WTC11 (cell line): ENCODE measurements around the gene FRMD4A. TPM values are rescaled to one million over a fixed set of nuclear protein-coding genes. Genes with fewer than 3 reads are reported as not detected.

Experiments used
- ATAC-seq: fragments of 200-7000 bp; cut with Tn5 transposase; 2 replicates; pipeline ENCODE4 v1.10.0; 2021; ENCODE audit warnings: mild to moderate bottlenecking, moderate library complexity
- CTCF ChIA-PET: fragments of 300-600 bp; sonication (Branson Sonifier 250); formaldehyde crosslinking; loops from one replicate; lab custom pipeline; 2021; ENCODE audit warnings: antibody characterized with exemption; lab: Charles Lee
- POLR2A ChIA-PET: fragments of 350-600 bp; sonication (Branson Sonifier 250); formaldehyde crosslinking; loops from one replicate; lab custom pipeline; 2021; ENCODE audit warnings: antibody characterized with exemption; lab: Charles Lee
- DNase-seq: peaks from one replicate; pipeline ENCODE4 v3.0.0; 2021; ENCODE audit warnings: low spot score
- H3K27ac Mint-ChIP-seq: 2 replicates; pipeline ENCODE4 v1.8.0; 2021; ENCODE audit warnings: mixed read lengths
- H3K27me3 Mint-ChIP-seq: 2 replicates; pipeline ENCODE4 v1.8.0; 2021; ENCODE audit warnings: low read depth, mild to moderate bottlenecking, moderate library complexity, mixed read lengths
- H3K36me3 Mint-ChIP-seq: 2 replicates; pipeline ENCODE4 v1.8.0; 2021; ENCODE audit warnings: mixed read lengths
- H3K4me1 Mint-ChIP-seq: 2 replicates; pipeline ENCODE4 v1.8.0; 2022; ENCODE audit warnings: mixed read lengths
- H3K4me3 Mint-ChIP-seq: 2 replicates; pipeline ENCODE4 v1.8.0; 2021; ENCODE audit warnings: mild to moderate bottlenecking, moderate library complexity, mixed read lengths
- H3K9me3 Mint-ChIP-seq: 2 replicates; pipeline ENCODE4 v1.8.0; 2021; ENCODE audit warnings: mixed read lengths
- ATF1 ChIP-seq: sonication (generic); formaldehyde crosslinking; IDR thresholded peaks from 2 replicates; pipeline ENCODE4 v1.8.1; 2023; ENCODE audit warnings: mild to moderate bottlenecking, moderate library complexity, missing genetic modification reagents
- E2F5 ChIP-seq: sonication (generic); formaldehyde crosslinking; IDR thresholded peaks from 2 replicates; pipeline ENCODE4 v1.8.1; 2022; ENCODE audit warnings: mild to moderate bottlenecking, moderate library complexity, missing genetic modification reagents
- ESRRA ChIP-seq: sonication (generic); formaldehyde crosslinking; IDR thresholded peaks from 2 replicates; pipeline ENCODE4 v1.8.1; 2022; ENCODE audit warnings: mild to moderate bottlenecking, missing genetic modification reagents, borderline replicate concordance
- ETV6 ChIP-seq: sonication (generic); formaldehyde crosslinking; IDR thresholded peaks from 2 replicates; pipeline ENCODE4 v1.8.1; 2022; ENCODE audit warnings: mild to moderate bottlenecking, missing genetic modification reagents
- FOXJ3 ChIP-seq: sonication (generic); formaldehyde crosslinking; IDR thresholded peaks from 2 replicates; pipeline ENCODE4 v1.9.0; 2021; ENCODE audit warnings: missing genetic modification reagents, mild to moderate bottlenecking, borderline replicate concordance
- HMGXB4 ChIP-seq: sonication (generic); formaldehyde crosslinking; IDR thresholded peaks from 2 replicates; pipeline ENCODE4 v1.8.1; 2023; ENCODE audit warnings: mild to moderate bottlenecking, moderate library complexity, missing genetic modification reagents
- JAZF1 ChIP-seq: fragments of 250-450 bp; sonication (Bioruptor Pico); IDR thresholded peaks from 2 replicates; pipeline ENCODE4 v1.9.0; 2021; ENCODE audit warnings: moderate library complexity, mild to moderate bottlenecking, inconsistent platforms
- JUN ChIP-seq: sonication (generic); formaldehyde crosslinking; IDR thresholded peaks from 2 replicates; pipeline ENCODE4 v1.8.0; 2023; ENCODE audit warnings: mild to moderate bottlenecking, missing genetic modification reagents
- MYBL2 ChIP-seq: sonication (generic); formaldehyde crosslinking; IDR thresholded peaks from 2 replicates; pipeline ENCODE4 v1.8.1; 2023; ENCODE audit warnings: mild to moderate bottlenecking, moderate library complexity, missing genetic modification reagents
- NFYB ChIP-seq: sonication (generic); formaldehyde crosslinking; conservative IDR thresholded peaks from 2 replicates; pipeline ENCODE4 v1.8.0; 2022; ENCODE audit warnings: low read depth, missing genetic modification reagents
- NR1H2 ChIP-seq: sonication (generic); formaldehyde crosslinking; IDR thresholded peaks from 2 replicates; pipeline ENCODE4 v1.9.0; 2021; ENCODE audit warnings: mild to moderate bottlenecking, moderate library complexity, missing genetic modification reagents
- PREB ChIP-seq: sonication (generic); formaldehyde crosslinking; IDR thresholded peaks from 2 replicates; pipeline ENCODE4 v1.8.1; 2022; ENCODE audit warnings: mild to moderate bottlenecking, missing genetic modification reagents, moderate library complexity, borderline replicate concordance
- PRRX2 ChIP-seq: fragments of 250-450 bp; sonication (Bioruptor Pico); IDR thresholded peaks from 2 replicates; pipeline ENCODE4 v1.8.0; 2021; ENCODE audit warnings: mild to moderate bottlenecking
- ZNF219 ChIP-seq: sonication (generic); formaldehyde crosslinking; IDR thresholded peaks from 2 replicates; pipeline ENCODE4 v1.8.0; 2023; ENCODE audit warnings: missing genetic modification reagents, mild to moderate bottlenecking, borderline replicate concordance
- ZNF263 ChIP-seq: sonication (generic); formaldehyde crosslinking; IDR thresholded peaks from 2 replicates; pipeline ENCODE4 v1.8.1; 2022; ENCODE audit warnings: low read depth, mild to moderate bottlenecking, moderate library complexity, missing genetic modification reagents
- ZNF317 ChIP-seq: sonication (generic); formaldehyde crosslinking; IDR thresholded peaks from 2 replicates; pipeline ENCODE4 v1.8.1; 2023; ENCODE audit warnings: low read depth, mild to moderate bottlenecking, moderate library complexity, missing genetic modification reagents, borderline replicate concordance
- ZNF671 ChIP-seq: fragments of 250-450 bp; sonication (Bioruptor Pico); IDR thresholded peaks from 2 replicates; pipeline ENCODE4 v1.8.0; 2021; ENCODE audit warnings: mild to moderate bottlenecking
- total RNA-seq: library from RNA; stranded (reverse); gene quantifications from 3 replicates; pipeline ENCODE4 v1.2.3, GENCODE V29; 2021
- TF ChIP-seq, protein P1 (sequence below): sonication (generic); formaldehyde crosslinking; IDR thresholded peaks from 2 replicates; pipeline ENCODE4 v1.8.1; 2022; ENCODE audit warnings: low read depth, missing genetic modification reagents, borderline replicate concordance
- TF ChIP-seq, protein P2 (sequence below): sonication (generic); formaldehyde crosslinking; IDR thresholded peaks from 2 replicates; pipeline ENCODE4 v1.8.1; 2022; ENCODE audit warnings: missing genetic modification reagents, borderline replicate concordance
- TF ChIP-seq, protein P3 (sequence below): sonication (generic); formaldehyde crosslinking; IDR thresholded peaks from 2 replicates; pipeline ENCODE4 v1.8.1; 2023; ENCODE audit warnings: mild to moderate bottlenecking, missing genetic modification reagents, moderate library complexity
- TF ChIP-seq, protein P4 (sequence below): sonication (generic); formaldehyde crosslinking; conservative IDR thresholded peaks from 2 replicates; pipeline ENCODE4 v1.8.1; 2023; ENCODE audit warnings: mild to moderate bottlenecking, low read depth, missing genetic modification reagents, moderate library complexity
- TF ChIP-seq, protein P5 (sequence below): sonication (generic); formaldehyde crosslinking; IDR thresholded peaks from 2 replicates; pipeline ENCODE4 v1.8.1; 2022; ENCODE audit warnings: low read depth, mild to moderate bottlenecking, moderate library complexity, missing genetic modification reagents, borderline replicate concordance

The FRMD4A gene
- total RNA-seq, 1 experiment from 2014 or later = 35.5 TPM

GRCh38 chr10:14087566-14087965, 243.2 kb downstream of the FRMD4A start:
- H3K4me1 Mint-ChIP-seq = peaks cover 24% of the 10 kb centered on the region
- H3K36me3 Mint-ChIP-seq = no peaks in the 10 kb centered on the region
- no peak overlapping the region for H3K4me3 Mint-ChIP-seq
- TF ChIP-seq MYBL2 (CRISPR knock-in tag) (no peak), ZNF263 (CRISPR knock-in tag) (no peak), JAZF1 (CRISPR knock-in tag) (no peak), NFYB (CRISPR knock-in tag) (no peak), ZNF317 (CRISPR knock-in tag) (no peak), FOXJ3 (no peak), ETV6 (no peak), JUN (no peak), ATF1 (no peak), HMGXB4 (CRISPR knock-in tag) (no peak), E2F5 (CRISPR knock-in tag) (no peak), PRRX2 (no peak), NR1H2 (CRISPR knock-in tag) (no peak)
- TF ChIP-seq, protein P1, sequence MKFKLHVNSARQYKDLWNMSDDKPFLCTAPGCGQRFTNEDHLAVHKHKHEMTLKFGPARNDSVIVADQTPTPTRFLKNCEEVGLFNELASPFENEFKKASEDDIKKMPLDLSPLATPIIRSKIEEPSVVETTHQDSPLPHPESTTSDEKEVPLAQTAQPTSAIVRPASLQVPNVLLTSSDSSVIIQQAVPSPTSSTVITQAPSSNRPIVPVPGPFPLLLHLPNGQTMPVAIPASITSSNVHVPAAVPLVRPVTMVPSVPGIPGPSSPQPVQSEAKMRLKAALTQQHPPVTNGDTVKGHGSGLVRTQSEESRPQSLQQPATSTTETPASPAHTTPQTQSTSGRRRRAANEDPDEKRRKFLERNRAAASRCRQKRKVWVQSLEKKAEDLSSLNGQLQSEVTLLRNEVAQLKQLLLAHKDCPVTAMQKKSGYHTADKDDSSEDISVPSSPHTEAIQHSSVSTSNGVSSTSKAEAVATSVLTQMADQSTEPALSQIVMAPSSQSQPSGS (CRISPR knock-in tag) = no peak
- TF ChIP-seq, protein P2, sequence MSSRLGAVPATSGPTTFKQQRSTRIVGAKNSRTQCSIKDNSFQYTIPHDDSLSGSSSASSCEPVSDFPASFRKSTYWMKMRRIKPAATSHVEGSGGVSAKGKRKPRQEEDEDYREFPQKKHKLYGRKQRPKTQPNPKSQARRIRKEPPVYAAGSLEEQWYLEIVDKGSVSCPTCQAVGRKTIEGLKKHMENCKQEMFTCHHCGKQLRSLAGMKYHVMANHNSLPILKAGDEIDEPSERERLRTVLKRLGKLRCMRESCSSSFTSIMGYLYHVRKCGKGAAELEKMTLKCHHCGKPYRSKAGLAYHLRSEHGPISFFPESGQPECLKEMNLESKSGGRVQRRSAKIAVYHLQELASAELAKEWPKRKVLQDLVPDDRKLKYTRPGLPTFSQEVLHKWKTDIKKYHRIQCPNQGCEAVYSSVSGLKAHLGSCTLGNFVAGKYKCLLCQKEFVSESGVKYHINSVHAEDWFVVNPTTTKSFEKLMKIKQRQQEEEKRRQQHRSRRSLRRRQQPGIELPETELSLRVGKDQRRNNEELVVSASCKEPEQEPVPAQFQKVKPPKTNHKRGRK (CRISPR knock-in tag) = no peak
- TF ChIP-seq, protein P3, sequence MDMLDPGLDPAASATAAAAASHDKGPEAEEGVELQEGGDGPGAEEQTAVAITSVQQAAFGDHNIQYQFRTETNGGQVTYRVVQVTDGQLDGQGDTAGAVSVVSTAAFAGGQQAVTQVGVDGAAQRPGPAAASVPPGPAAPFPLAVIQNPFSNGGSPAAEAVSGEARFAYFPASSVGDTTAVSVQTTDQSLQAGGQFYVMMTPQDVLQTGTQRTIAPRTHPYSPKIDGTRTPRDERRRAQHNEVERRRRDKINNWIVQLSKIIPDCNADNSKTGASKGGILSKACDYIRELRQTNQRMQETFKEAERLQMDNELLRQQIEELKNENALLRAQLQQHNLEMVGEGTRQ (CRISPR knock-in tag) = no peak
- CTCF ChIA-PET = no interaction called here
- no peak overlapping the region for H3K27ac Mint-ChIP-seq
- no peak for ATAC-seq
- no peaks in the 10 kb centered on the region for H3K27me3 Mint-ChIP-seq
- POLR2A ChIA-PET = no interaction called here
- no peak for DNase-seq
- H3K9me3 Mint-ChIP-seq = no peaks in the 10 kb centered on the region

DNA sequence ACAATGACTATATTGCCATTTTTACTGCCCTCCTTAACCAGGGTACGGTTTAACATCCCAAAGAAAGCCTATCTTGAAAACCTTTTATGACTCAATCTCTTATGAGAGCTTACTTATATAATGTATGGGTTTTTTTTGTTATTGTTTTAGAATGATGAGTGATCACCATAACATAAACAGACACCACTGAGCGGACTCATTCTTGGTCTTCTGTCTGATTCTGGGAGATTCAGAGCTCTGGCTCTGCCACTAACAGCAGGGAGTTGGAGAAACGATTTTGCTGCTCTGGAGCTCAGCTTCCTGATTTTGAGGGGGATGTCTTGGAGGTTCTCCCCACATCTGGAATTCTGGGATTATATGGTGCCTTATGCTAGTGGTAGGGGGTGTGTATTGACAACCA, 244.1 kb downstream of the FRMD4A start:
- CTCF ChIA-PET = interaction anchor here (0.5 kb wide), 1 partner anchor 310 kb away, joined by 6 read pairs; no protein-coding TSS in a partner anchor
- no peaks in the 10 kb centered on the region for H3K36me3 Mint-ChIP-seq
- TF ChIP-seq, protein P4, sequence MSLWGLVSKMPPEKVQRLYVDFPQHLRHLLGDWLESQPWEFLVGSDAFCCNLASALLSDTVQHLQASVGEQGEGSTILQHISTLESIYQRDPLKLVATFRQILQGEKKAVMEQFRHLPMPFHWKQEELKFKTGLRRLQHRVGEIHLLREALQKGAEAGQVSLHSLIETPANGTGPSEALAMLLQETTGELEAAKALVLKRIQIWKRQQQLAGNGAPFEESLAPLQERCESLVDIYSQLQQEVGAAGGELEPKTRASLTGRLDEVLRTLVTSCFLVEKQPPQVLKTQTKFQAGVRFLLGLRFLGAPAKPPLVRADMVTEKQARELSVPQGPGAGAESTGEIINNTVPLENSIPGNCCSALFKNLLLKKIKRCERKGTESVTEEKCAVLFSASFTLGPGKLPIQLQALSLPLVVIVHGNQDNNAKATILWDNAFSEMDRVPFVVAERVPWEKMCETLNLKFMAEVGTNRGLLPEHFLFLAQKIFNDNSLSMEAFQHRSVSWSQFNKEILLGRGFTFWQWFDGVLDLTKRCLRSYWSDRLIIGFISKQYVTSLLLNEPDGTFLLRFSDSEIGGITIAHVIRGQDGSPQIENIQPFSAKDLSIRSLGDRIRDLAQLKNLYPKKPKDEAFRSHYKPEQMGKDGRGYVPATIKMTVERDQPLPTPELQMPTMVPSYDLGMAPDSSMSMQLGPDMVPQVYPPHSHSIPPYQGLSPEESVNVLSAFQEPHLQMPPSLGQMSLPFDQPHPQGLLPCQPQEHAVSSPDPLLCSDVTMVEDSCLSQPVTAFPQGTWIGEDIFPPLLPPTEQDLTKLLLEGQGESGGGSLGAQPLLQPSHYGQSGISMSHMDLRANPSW (CRISPR knock-in tag) = no peak
- TF ChIP-seq HMGXB4 (CRISPR knock-in tag) (no peak), NR1H2 (CRISPR knock-in tag) (no peak), ZNF671 (CRISPR knock-in tag) (no peak), ESRRA (no peak), ZNF219 (no peak), PREB (CRISPR knock-in tag) (no peak)
- TF ChIP-seq, protein P5, sequence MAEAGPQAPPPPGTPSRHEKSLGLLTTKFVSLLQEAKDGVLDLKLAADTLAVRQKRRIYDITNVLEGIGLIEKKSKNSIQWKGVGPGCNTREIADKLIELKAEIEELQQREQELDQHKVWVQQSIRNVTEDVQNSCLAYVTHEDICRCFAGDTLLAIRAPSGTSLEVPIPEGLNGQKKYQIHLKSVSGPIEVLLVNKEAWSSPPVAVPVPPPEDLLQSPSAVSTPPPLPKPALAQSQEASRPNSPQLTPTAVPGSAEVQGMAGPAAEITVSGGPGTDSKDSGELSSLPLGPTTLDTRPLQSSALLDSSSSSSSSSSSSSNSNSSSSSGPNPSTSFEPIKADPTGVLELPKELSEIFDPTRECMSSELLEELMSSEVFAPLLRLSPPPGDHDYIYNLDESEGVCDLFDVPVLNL (CRISPR knock-in tag) = no peak

More for the DNA sequence above, 244.1 kb downstream of the FRMD4A start:
- H3K9me3 Mint-ChIP-seq = no peaks in the 10 kb centered on the region
- ATAC-seq = no peak
- no peak overlapping the region for H3K4me3 Mint-ChIP-seq
- peaks cover 24% of the 10 kb centered on the region for H3K4me1 Mint-ChIP-seq
- no peak overlapping the region for H3K27ac Mint-ChIP-seq
- no peak for DNase-seq
- POLR2A ChIA-PET = no interaction called here
- no peaks in the 10 kb centered on the region for H3K27me3 Mint-ChIP-seq
